Upper lobe of right lung (tissue), 1 donor: ENCODE results near the gene SNAP47. TPM values are rescaled to one million over a fixed set of nuclear protein-coding genes. Genes with fewer than 3 reads are reported as not detected.

Source experiments
- ATAC-seq: fragments of 200-7000 bp; cut with Tn5 transposase; one replicate; pipeline ENCODE4 v1.9.1; 2020; ENCODE audit warnings: mild to moderate bottlenecking, moderate library complexity
- DNase-seq: peaks from one replicate; pipeline ENCODE4 v3.0.0-alpha.2; 2020
- H3K27ac ChIP-seq: fragments of 200-600 bp; one replicate; pipeline ENCODE4 v1.8.0; 2022
- H3K27me3 ChIP-seq: fragments of 200-600 bp; one replicate; pipeline ENCODE4 v1.8.0; 2022; ENCODE audit warnings: mild to moderate bottlenecking
- H3K36me3 ChIP-seq: fragments of 200-600 bp; one replicate; pipeline ENCODE4 v1.8.0; 2022
- H3K4me1 ChIP-seq: fragments of 200-600 bp; one replicate; pipeline ENCODE4 v1.8.0; 2022
- H3K4me3 ChIP-seq: fragments of 200-600 bp; one replicate; pipeline ENCODE4 v1.8.0; 2022; ENCODE audit warnings: mild to moderate bottlenecking
- H3K9me3 ChIP-seq: fragments of 200-600 bp; one replicate; pipeline ENCODE4 v1.8.0; 2022
- CTCF ChIP-seq: fragments of 200-600 bp; IDR thresholded peaks from one replicate; pipeline ENCODE4 v1.8.0; 2022; ENCODE audit warnings: antibody characterized with exemption
- intact Hi-C: fragments of 100-400 bp; cut with DNase I; formaldehyde crosslinking; loops from one replicate; pipeline ENCODE4 v1.11.0; 2022
- total RNA-seq: library from RNA; stranded (reverse); fragmentation: NEBNext Ultra II Directional; extraction: Animal tissue kit (Norgen Biotek cat#: 25700); gene quantifications from one replicate; pipeline ENCODE4 v1.2.1, GENCODE V29; 2021
- donor health status: DM: no; HTN: yes; CAD: no; lungs with severe emphysema.

The SNAP47 gene
- total RNA-seq, 1 donor from 2014 or later, result 27.7 TPM

- no peaks in the 10 kb centered on the region for H3K9me3 ChIP-seq
- intact Hi-C loops, result loop anchor here (5.0 kb wide), 1 partner anchor 186 kb away; the partner anchor contains the start of gene WNT9A
- H3K4me3 ChIP-seq, result no peak overlapping the region
- H3K27ac ChIP-seq, result no peak overlapping the region
- H3K27me3 ChIP-seq, result no peaks in the 10 kb centered on the region
- TF ChIP-seq CTCF, result no peak
- peaks cover 17% of the 10 kb centered on the region for H3K36me3 ChIP-seq
- peaks cover 22% of the 10 kb centered on the region for H3K4me1 ChIP-seq
- DNase-seq (no peak), ATAC-seq (no peak)
These were observed 26.5 kb downstream of the SNAP47 start for GRCh38 chr1:227761621-227762230.

- peak overlapping the region; percentile 58 for H3K27ac ChIP-seq
- intact Hi-C loops, result loop anchor here (5.0 kb wide), 1 partner anchor 185 kb away; the partner anchor contains the start of gene WNT9A
- TF ChIP-seq CTCF, result peak; percentile 89
- H3K4me1 ChIP-seq, result peaks cover 22% of the 10 kb centered on the region
- H3K4me3 ChIP-seq, result no peak overlapping the region
- no peaks in the 10 kb centered on the region for H3K27me3 ChIP-seq
- no peaks in the 10 kb centered on the region for H3K9me3 ChIP-seq
- H3K36me3 ChIP-seq, result peaks cover 17% of the 10 kb centered on the region
- DNase-seq (peak; percentile 91), ATAC-seq (peak; percentile 87)
These were observed 27.1 kb downstream of the SNAP47 start for GRCh38 chr1:227762231-227762911.

GRCh38 chr1:227763246-227764018 lies 28.2 kb downstream of the SNAP47 start:
- peak overlapping the region; percentile 58 for H3K27ac ChIP-seq
- ATAC-seq (no peak), DNase-seq (no peak)
- no peaks in the 10 kb centered on the region for H3K27me3 ChIP-seq
- intact Hi-C loops, result loop anchor here (5.0 kb wide), 1 partner anchor 184 kb away; the partner anchor contains the start of gene WNT9A
- peaks cover 18% of the 10 kb centered on the region for H3K36me3 ChIP-seq
- no peak for TF ChIP-seq CTCF
- H3K9me3 ChIP-seq, result no peaks in the 10 kb centered on the region
- H3K4me1 ChIP-seq, result peaks cover 22% of the 10 kb centered on the region
- no peak overlapping the region for H3K4me3 ChIP-seq

- peaks cover 22% of the 10 kb centered on the region for H3K4me1 ChIP-seq
- H3K9me3 ChIP-seq, result no peaks in the 10 kb centered on the region
- peaks cover 22% of the 10 kb centered on the region for H3K36me3 ChIP-seq
- no peak overlapping the region for H3K4me3 ChIP-seq
- TF ChIP-seq CTCF, result no peak
- DNase-seq (no peak), ATAC-seq (peak; percentile 50)
- no peaks in the 10 kb centered on the region for H3K27me3 ChIP-seq
- peak overlapping the region; percentile 58 for H3K27ac ChIP-seq
- intact Hi-C loops, result loop anchor here (5.0 kb wide), 1 partner anchor 183 kb away; the partner anchor contains the start of gene WNT9A
These were observed 28.8 kb downstream of the SNAP47 start for GRCh38 chr1:227764019-227764391.

- Histone ChIP-seq H3K4me3 (no peak overlapping the region), H3K36me3 (peaks cover 12% of the 10 kb centered on the region), H3K27ac (no peak overlapping the region), H3K4me1 (peaks cover 22% of the 10 kb centered on the region), H3K27me3 (no peaks in the 10 kb centered on the region), H3K9me3 (no peaks in the 10 kb centered on the region)
- no peak for DNase-seq
- no peak for ATAC-seq
- no peak for TF ChIP-seq CTCF
- intact Hi-C loops, result no loop called here
These were observed 30.2 kb downstream of the SNAP47 start for GRCh38 chr1:227765261-227766014.
